HepG2 (cell line): ENCODE data around the gene ZNF683. TPM values are rescaled to one million over a fixed set of nuclear protein-coding genes. Genes with fewer than 3 reads are reported as not detected.
A peak's percentile ranks its signal among the peaks of the same experiment; 100 is the strongest.

Experiments used
- AFF4 ChIP-seq: sonication (generic); formaldehyde crosslinking; IDR thresholded peaks from 2 replicates; pipeline ENCODE4 v1.4.0; 2020; ENCODE audit warnings: missing genetic modification reagents
- ATM ChIP-seq: fragments of 450-650 bp; IDR thresholded peaks from 2 replicates; pipeline ENCODE4 v1.7.1; 2017; ENCODE audit warnings: mild to moderate bottlenecking, borderline replicate concordance
- HNRNPL ChIP-seq: fragments of 200-400 bp; formaldehyde crosslinking; IDR thresholded peaks from 2 replicates; pipeline ENCODE4 v1.6.1; 2017; ENCODE audit warnings: mild to moderate bottlenecking, low read depth, low read length
- KLF15 ChIP-seq: sonication (generic); formaldehyde crosslinking; IDR thresholded peaks from 2 replicates; pipeline ENCODE4 v1.8.1; 2023; ENCODE audit warnings: borderline replicate concordance, mild to moderate bottlenecking, inconsistent platforms, missing genetic modification reagents, mixed read lengths
- MBD4 ChIP-seq: IDR thresholded peaks from 2 replicates; pipeline ENCODE4 v1.6.1; 2012; ENCODE audit warnings: low read length, inconsistent platforms, borderline replicate concordance
- MIER3 ChIP-seq: IDR thresholded peaks from 2 replicates; pipeline ENCODE4 v1.6.1; 2016; ENCODE audit warnings: missing compliant biosample characterization, borderline replicate concordance
- MLLT10 ChIP-seq: sonication (generic); formaldehyde crosslinking; IDR thresholded peaks from 2 replicates; pipeline ENCODE4 v1.4.0; 2020; ENCODE audit warnings: missing genetic modification reagents
- PREB ChIP-seq: sonication (generic); formaldehyde crosslinking; IDR thresholded peaks from 2 replicates; pipeline ENCODE4 v1.4.0; 2020; ENCODE audit warnings: missing genetic modification reagents
- SP2 ChIP-seq: sonication (generic); formaldehyde crosslinking; IDR thresholded peaks from 2 replicates; pipeline ENCODE4 v1.5.1; 2020; ENCODE audit warnings: mild to moderate bottlenecking, missing genetic modification reagents
- TAF1 ChIP-seq: sonication (generic); formaldehyde crosslinking; IDR thresholded peaks from 2 replicates; pipeline ENCODE4 v1.4.0; 2020; ENCODE audit warnings: missing genetic modification reagents
- THAP11 ChIP-seq: IDR thresholded peaks from 2 replicates; pipeline ENCODE4 v1.6.1; 2016; ENCODE audit warnings: missing biosample characterization, missing genetic modification reagents
- XRCC5 ChIP-seq: fragments of 200-400 bp; formaldehyde crosslinking; optimal IDR thresholded peaks from 2 replicates; pipeline ENCODE3; 2017; ENCODE audit warnings: mild to moderate bottlenecking, low read length
- ZMYM4 ChIP-seq: sonication (generic); formaldehyde crosslinking; IDR thresholded peaks from 2 replicates; pipeline ENCODE4 v1.8.1; 2023; ENCODE audit warnings: mild to moderate bottlenecking, missing genetic modification reagents
- ZNF512B ChIP-seq: sonication (generic); formaldehyde crosslinking; IDR thresholded peaks from 2 replicates; pipeline ENCODE4 v1.5.1; 2020; ENCODE audit warnings: missing genetic modification reagents, mild to moderate bottlenecking, borderline replicate concordance
- ZNF619 ChIP-seq: sonication (generic); formaldehyde crosslinking; IDR thresholded peaks from 2 replicates; pipeline ENCODE4 v1.4.0; 2020; ENCODE audit warnings: mild to moderate bottlenecking, missing genetic modification reagents
- ZNF816 ChIP-seq: sonication (generic); formaldehyde crosslinking; IDR thresholded peaks from 2 replicates; pipeline ENCODE4 v1.8.0; 2022; ENCODE audit warnings: missing genetic modification reagents, mild to moderate bottlenecking, borderline replicate concordance
- polyA plus RNA-seq, 8 experiments: library from polyadenylated mRNA; depleted of rRNA in 3 of 8; stranded (reverse) in 7 of 8; unstranded in 1 of 8; fragments of >200 nt; fragmentation: Illumina TruSeq in 4 of 8; extraction: Trizol in 4 of 8; gene quantifications; 2 replicates each; pipeline versions ENCODE4 v1.2.1 to v1.2.3, GENCODE V29; 2011 to 2016; ENCODE audit warnings: low read depth in 4 of 8, missing spikeins in 1 of 8, mixed read lengths in 1 of 8; ENCODE audit not compliant: insufficient read depth in 1 of 8
- total RNA-seq, 5 experiments: library from RNA; depleted of rRNA; stranded (reverse); fragments of >200 nt; fragmentation: Illumina TruSeq; extraction: Trizol; gene quantifications; 2 replicates each; pipeline ENCODE4 v1.2.3, GENCODE V29; 2016; ENCODE audit warnings: low read depth in 1 of 5
- TF ChIP-seq, protein P1 (sequence below): sonication (generic); formaldehyde crosslinking; IDR thresholded peaks from 2 replicates; pipeline ENCODE4 v1.5.0; 2020; ENCODE audit warnings: mild to moderate bottlenecking, missing genetic modification reagents
- TF ChIP-seq, protein P2 (sequence below): sonication (generic); formaldehyde crosslinking; IDR thresholded peaks from 2 replicates; pipeline ENCODE4 v1.9.0; 2021; ENCODE audit warnings: missing genetic modification reagents, mild to moderate bottlenecking, borderline replicate concordance

ZNF683 gene
- total and polyA plus RNA-seq, 2 of the 13 experiments (the other 11 are each of a cell fraction or from before 2014, with no cell fraction given) = not detected

DNA sequence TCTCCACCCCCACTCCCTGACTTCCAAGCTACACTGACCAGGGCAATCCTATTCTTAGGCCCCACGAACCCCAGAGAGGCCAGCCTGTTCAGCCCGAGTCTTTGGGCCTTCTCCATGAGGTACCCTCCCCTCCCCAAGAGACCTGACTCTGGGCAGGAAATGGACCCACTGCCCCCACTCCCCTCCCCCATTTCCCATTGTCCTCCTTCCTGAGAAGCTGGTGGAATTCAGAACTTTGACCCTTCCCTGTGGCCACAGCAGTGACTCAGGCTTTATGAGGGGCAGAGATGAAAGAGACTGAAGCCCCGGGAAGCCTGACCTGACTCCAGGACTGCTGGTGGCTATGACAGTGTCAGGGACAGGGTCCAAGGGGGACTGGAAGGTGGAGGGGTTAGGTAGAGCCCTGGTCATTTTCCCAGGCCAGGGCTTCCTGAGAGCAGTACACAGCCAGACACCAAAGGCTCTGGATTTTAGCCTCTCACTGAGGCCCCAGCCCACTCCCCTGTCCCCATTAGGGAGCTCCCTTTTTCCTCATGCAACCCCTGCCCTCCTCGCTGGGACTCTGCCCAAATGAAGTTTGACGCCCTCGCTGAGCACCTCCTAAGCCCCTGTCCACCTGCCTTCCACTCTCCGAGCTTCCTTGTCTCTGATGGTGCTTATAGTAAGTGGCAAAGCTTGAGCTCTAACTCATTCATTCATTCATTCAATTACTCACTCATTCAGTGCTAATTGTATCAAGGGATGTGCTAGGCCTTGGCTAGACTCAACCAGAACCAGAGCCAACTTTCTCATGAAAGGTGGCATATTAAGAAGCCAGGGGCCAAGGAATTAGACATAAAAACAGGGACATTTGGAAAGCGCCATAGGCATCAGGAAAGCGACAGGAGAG lies 21.6 kb downstream of the ZNF683 start (continued):
- TF ChIP-seq HNRNPL (0 out of 2 replicates have a peak, but pooled peaks have one; percentile 23), MIER3 (CRISPR knock-in tag) (peak; percentile 86; the same call in 1 of the 2 replicates), ZNF619 (CRISPR knock-in tag) (peak; percentile 92), SP2 (no peak), ZMYM4 (CRISPR knock-in tag) (peak; percentile 72), ZNF512B (CRISPR knock-in tag) (no peak), ZNF816 (CRISPR knock-in tag) (no peak; the same call in 1 of the 2 replicates), THAP11 (peak; percentile 46; the same call in 1 of the 2 replicates), PREB (CRISPR knock-in tag) (no peak), MLLT10 (CRISPR knock-in tag) (no peak), AFF4 (CRISPR knock-in tag) (no peak), ATM (no peak), KLF15 (no peak), XRCC5 (peak; percentile 90), MBD4 (no peak), TAF1 (0 out of 2 replicates have a peak, but pooled peaks have one; percentile 31)
- TF ChIP-seq, protein P1, sequence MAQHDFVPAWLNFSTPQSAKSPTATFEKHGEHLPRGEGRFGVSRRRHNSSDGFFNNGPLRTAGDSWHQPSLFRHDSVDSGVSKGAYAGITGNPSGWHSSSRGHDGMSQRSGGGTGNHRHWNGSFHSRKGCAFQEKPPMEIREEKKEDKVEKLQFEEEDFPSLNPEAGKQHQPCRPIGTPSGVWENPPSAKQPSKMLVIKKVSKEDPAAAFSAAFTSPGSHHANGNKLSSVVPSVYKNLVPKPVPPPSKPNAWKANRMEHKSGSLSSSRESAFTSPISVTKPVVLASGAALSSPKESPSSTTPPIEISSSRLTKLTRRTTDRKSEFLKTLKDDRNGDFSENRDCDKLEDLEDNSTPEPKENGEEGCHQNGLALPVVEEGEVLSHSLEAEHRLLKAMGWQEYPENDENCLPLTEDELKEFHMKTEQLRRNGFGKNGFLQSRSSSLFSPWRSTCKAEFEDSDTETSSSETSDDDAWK = no peak
- TF ChIP-seq, protein P2, sequence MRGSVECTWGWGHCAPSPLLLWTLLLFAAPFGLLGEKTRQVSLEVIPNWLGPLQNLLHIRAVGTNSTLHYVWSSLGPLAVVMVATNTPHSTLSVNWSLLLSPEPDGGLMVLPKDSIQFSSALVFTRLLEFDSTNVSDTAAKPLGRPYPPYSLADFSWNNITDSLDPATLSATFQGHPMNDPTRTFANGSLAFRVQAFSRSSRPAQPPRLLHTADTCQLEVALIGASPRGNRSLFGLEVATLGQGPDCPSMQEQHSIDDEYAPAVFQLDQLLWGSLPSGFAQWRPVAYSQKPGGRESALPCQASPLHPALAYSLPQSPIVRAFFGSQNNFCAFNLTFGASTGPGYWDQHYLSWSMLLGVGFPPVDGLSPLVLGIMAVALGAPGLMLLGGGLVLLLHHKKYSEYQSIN (CRISPR knock-in tag) = no peak
